ENCODE data around the gene USP1.

DNA sequence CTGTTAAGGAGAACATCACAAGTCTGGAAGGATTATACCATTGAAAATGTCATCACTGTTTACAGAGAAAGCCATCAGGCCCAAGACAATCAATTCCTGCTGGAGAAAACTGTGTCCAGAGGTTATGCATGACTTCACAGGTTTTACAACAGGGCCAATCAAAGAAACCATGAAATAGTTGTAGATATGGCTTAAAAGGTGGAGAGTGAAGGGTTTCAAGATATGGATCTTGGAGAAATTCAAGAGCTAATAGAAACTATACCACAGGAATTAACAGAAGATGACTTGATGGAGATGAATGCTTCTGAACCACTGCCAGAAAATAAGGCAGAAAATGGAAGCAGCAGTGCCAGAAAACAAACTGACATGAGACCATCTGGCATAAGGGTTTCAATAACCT lies 30.2 kb downstream of the USP1 start:
- TF ChIP-seq, protein P1, sequence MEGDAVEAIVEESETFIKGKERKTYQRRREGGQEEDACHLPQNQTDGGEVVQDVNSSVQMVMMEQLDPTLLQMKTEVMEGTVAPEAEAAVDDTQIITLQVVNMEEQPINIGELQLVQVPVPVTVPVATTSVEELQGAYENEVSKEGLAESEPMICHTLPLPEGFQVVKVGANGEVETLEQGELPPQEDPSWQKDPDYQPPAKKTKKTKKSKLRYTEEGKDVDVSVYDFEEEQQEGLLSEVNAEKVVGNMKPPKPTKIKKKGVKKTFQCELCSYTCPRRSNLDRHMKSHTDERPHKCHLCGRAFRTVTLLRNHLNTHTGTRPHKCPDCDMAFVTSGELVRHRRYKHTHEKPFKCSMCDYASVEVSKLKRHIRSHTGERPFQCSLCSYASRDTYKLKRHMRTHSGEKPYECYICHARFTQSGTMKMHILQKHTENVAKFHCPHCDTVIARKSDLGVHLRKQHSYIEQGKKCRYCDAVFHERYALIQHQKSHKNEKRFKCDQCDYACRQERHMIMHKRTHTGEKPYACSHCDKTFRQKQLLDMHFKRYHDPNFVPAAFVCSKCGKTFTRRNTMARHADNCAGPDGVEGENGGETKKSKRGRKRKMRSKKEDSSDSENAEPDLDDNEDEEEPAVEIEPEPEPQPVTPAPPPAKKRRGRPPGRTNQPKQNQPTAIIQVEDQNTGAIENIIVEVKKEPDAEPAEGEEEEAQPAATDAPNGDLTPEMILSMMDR (IDR thresholded peaks at IDR 0.05) = no peak
- TF ChIP-seq POLR2A (IDR thresholded peaks at IDR 0.05) (no peak), EP300 (IDR thresholded peaks at IDR 0.05) (no peak)

Data from tibial nerve (tissue), 4 donors.